GM12892 (cell line): ENCODE results near the gene NAV1.
"Not testable (repeated sequence)": the region's sequence is repeated elsewhere in the genome, so short reads cannot be mapped to it uniquely, and the experiment has no call there.

Source experiments
- DNase-seq: peaks from one replicate; pipeline ENCODE4 v3.0.0; 2011; ENCODE audit not compliant: insufficient read length
- FAIRE-seq: peaks from 2 replicates; lab custom pipeline; 2011; peaks lifted over from hg19 to GRCh38; lab: Jason Lieb, UNC
- POLR2A ChIP-seq: IDR thresholded peaks from 2 replicates; pipeline ENCODE4 v1.6.1; 2011; ENCODE audit warnings: low read depth, low read length, control low read depth
- POLR2AphosphoS5 ChIP-seq: IDR thresholded peaks from 2 replicates; pipeline ENCODE4 v1.6.1; 2011; ENCODE audit warnings: low read depth, low read length, control low read depth
- TAF1 ChIP-seq: IDR thresholded peaks from 2 replicates; pipeline ENCODE4 v1.6.1; 2011; ENCODE audit warnings: low read depth, mild to moderate bottlenecking, control low read depth, low read length, borderline replicate concordance

The NAV1 gene

GRCh38 chr1:201515895-201516294, 23.0 kb upstream of the NAV1 start:
- no peak for DNase-seq
- no peak for TF ChIP-seq POLR2AphosphoS5
- no peak for TF ChIP-seq POLR2A
- no peak for TF ChIP-seq TAF1
- FAIRE-seq, result no peak

GRCh38 chr1:201516511-201517127, 22.3 kb upstream of the NAV1 start:
- TF ChIP-seq POLR2AphosphoS5 (no peak), TAF1 (no peak), POLR2A (no peak)
- no peak for FAIRE-seq
- DNase-seq, result no peak

- FAIRE-seq, result no peak
- DNase-seq, result no peak
- TF ChIP-seq TAF1 (no peak), POLR2A (no peak), POLR2AphosphoS5 (no peak)
These were observed 21.3 kb upstream of the NAV1 start for GRCh38 chr1:201517631-201518030.

- FAIRE-seq, result no peak
- no peak for DNase-seq
These were observed 20.9 kb upstream of the NAV1 start for GRCh38 chr1:201518071-201518470.

GRCh38 chr1:201520046-201520575, 18.8 kb upstream of the NAV1 start:
- FAIRE-seq, DNase-seq: not testable (repeated sequence)

More at GRCh38 chr1:201518071-201518470, 20.9 kb upstream of the NAV1 start:
- TF ChIP-seq POLR2AphosphoS5, result no peak
- TF ChIP-seq POLR2A, result no peak
- TF ChIP-seq TAF1, result no peak

- no peak for DNase-seq
- no peak for FAIRE-seq
- no peak for TF ChIP-seq TAF1
- TF ChIP-seq POLR2AphosphoS5, result no peak
- TF ChIP-seq POLR2A, result no peak
These were observed 13.6 kb upstream of the NAV1 start for GRCh38 chr1:201525193-201525778.

- DNase-seq, result no peak
- TF ChIP-seq POLR2AphosphoS5, result no peak
- TF ChIP-seq POLR2A, result no peak
- no peak for TF ChIP-seq TAF1
- no peak for FAIRE-seq
These were observed 11.0 kb upstream of the NAV1 start for GRCh38 chr1:201527879-201528278.

GRCh38 chr1:201528631-201529252, 10.2 kb upstream of the NAV1 start:
- no peak for DNase-seq
- FAIRE-seq, result no peak
- TF ChIP-seq POLR2AphosphoS5 (no peak), POLR2A (no peak)

- TF ChIP-seq POLR2A, result no peak
- no peak for TF ChIP-seq POLR2AphosphoS5
- TF ChIP-seq TAF1, result no peak
- FAIRE-seq (no peak), DNase-seq (peak; percentile 46)
These were observed 8.0 kb upstream of the NAV1 start for GRCh38 chr1:201530741-201531531.

GRCh38 chr1:201531551-201532425, 7.1 kb upstream of the NAV1 start:
- no peak for FAIRE-seq
- no peak for DNase-seq
- TF ChIP-seq TAF1 (no peak), POLR2AphosphoS5 (no peak), POLR2A (no peak)
